Measurements from ENCODE around the gene FLOT2.

Gene FLOT2

DNA sequence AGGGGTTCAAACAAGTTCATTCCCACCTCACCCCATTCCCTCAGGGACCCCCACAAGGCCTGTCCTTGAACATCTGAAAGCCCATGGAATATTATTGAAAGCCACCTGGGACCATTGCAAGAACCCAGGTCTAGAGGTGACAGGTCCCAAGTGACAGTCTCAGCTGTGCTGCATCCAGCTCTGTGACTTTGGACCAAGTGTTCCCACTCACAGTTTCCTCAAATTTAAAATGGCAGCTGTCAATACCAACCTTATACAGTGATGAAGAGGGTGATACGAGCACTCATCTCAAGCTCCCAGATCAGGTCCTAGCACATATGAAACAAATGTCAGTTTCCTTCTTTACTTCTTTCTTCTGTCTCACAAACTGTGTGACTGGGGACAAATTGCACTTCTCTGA, 33.6 kb downstream of the FLOT2 start:
- ChIA-PET CTCF (interaction anchor here (0.6 to 1.1 kb wide), 2 partner anchors 20 to 100 kb away, joined by 3 read pairs; no protein-coding TSS in a partner anchor), POLR2A (no interaction called here)
- H3K4me3 ChIP-seq (ENCODE audit: low read depth, low read length), result no peak overlapping the region
- DNase-seq (ENCODE audit: low read depth, low spot score), result no peak
- TF ChIP-seq, protein P1, sequence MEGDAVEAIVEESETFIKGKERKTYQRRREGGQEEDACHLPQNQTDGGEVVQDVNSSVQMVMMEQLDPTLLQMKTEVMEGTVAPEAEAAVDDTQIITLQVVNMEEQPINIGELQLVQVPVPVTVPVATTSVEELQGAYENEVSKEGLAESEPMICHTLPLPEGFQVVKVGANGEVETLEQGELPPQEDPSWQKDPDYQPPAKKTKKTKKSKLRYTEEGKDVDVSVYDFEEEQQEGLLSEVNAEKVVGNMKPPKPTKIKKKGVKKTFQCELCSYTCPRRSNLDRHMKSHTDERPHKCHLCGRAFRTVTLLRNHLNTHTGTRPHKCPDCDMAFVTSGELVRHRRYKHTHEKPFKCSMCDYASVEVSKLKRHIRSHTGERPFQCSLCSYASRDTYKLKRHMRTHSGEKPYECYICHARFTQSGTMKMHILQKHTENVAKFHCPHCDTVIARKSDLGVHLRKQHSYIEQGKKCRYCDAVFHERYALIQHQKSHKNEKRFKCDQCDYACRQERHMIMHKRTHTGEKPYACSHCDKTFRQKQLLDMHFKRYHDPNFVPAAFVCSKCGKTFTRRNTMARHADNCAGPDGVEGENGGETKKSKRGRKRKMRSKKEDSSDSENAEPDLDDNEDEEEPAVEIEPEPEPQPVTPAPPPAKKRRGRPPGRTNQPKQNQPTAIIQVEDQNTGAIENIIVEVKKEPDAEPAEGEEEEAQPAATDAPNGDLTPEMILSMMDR (IDR thresholded peaks at IDR 0.05; ENCODE audit: insufficient read depth, low read length, missing control alignments), result no peak

DNA sequence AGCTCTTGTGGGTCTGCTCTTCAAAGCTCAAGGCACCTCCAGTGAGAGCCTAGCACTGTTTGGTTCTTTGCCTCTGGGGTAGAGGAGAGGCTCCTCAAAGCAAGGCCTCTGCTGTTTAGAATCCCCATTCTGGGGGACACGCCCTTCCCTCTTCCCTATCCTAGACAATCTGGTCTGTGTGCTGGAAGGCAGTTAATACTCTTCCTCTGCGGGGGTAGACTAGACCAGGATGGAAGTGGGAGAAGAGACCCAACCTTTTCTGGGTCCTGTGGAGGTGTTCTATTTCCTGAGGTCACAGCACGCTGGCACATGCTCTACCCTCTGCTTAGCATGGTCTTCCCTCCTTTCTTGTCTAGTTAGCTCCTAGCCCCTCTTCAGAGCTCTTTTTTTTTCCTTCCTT, 35.0 kb downstream of the FLOT2 start:
- ChIA-PET POLR2A (no interaction called here), CTCF (interaction anchor here (1.9 kb wide), 1 partner anchor 99 kb away, joined by 7 read pairs; no protein-coding TSS in a partner anchor)
- no peak for DNase-seq (ENCODE audit: low read depth, low spot score)
- H3K4me3 ChIP-seq (ENCODE audit: low read depth, low read length), result no peak overlapping the region
- TF ChIP-seq, protein P1 (IDR thresholded peaks at IDR 0.05; ENCODE audit: insufficient read depth, low read length, missing control alignments), result no peak

DNA sequence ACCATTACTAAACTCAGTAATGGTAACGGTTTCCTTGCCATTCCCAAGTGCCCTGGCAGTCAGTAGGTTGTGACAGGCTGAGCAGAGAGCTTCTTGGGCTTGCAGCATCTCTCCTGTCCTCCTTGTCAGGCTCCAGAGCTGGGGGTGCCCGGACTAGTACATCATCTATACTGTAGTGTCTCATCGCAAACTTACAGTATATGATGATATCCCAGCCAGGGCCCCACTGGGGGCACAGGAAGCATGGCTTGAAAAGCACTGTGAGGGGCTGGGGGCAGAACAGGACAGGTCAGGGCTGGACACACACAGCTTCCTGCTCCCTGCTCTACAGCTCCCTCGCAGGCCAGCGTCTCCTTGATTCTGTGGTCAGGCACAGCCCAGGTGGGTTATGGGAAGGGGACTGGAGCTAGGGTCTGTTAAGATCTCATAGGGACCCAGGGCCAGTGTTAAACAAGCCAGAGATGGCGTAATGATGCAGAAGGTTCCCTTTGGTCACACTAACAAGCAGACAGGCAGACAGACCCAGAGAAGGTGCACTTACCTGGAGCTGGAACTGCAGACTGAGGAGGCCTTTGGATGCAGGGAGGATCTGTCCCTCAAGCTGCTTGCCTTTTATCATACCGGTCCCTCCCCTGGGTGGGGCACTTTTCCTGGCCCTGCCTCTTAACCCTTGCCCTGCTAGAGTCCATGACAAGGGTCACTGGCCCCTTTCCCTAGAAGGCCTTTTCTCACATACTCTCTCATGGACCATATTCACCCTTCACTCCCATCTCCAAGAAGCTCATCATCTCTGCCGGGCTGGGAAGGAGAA, 35.9 kb downstream of the FLOT2 start:
- H3K4me3 ChIP-seq (ENCODE audit: low read depth, low read length), result no peak overlapping the region
- POLR2A ChIA-PET, result no interaction called here
- TF ChIP-seq, protein P1 (IDR thresholded peaks at IDR 0.05; ENCODE audit: insufficient read depth, low read length, missing control alignments), result no peak
- DNase-seq (ENCODE audit: low read depth, low spot score), result no peak
- CTCF ChIA-PET, result interaction anchor here (1.4 to 1.9 kb wide), 3 partner anchors 8 to 98 kb away, joined by 3 to 7 read pairs (median 3); no protein-coding TSS in a partner anchor

DNA sequence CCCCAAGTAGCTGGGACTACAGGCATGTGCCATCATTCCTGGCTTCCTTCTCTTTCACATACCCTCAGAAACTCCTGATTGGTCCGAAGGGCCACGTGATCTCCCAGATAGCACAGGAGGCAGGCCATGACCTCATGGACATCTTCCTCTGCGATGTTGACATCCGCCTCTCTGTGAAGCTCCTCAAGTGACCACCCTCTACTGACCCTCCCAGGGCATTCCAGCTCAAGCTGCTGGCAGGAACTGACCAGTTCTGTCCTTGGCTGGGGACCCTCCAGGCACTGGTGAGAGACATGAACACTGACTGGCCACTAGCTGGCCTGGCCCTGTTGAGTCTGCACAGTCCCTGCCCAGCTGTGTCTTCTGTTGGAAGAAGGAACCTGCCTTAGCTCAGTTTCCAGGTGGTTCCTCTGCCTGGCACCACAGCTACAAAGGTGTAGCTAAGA, 37.1 kb downstream of the FLOT2 start:
- CTCF ChIA-PET, result interaction anchor here (1.4 kb wide), 1 partner anchor 9 kb away, joined by 3 read pairs; no protein-coding TSS in a partner anchor
- H3K4me3 ChIP-seq (ENCODE audit: low read depth, low read length), result no peak overlapping the region
- TF ChIP-seq, protein P1 (IDR thresholded peaks at IDR 0.05; ENCODE audit: insufficient read depth, low read length, missing control alignments), result no peak
- POLR2A ChIA-PET, result no interaction called here
- DNase-seq (ENCODE audit: low read depth, low spot score), result no peak

DNA sequence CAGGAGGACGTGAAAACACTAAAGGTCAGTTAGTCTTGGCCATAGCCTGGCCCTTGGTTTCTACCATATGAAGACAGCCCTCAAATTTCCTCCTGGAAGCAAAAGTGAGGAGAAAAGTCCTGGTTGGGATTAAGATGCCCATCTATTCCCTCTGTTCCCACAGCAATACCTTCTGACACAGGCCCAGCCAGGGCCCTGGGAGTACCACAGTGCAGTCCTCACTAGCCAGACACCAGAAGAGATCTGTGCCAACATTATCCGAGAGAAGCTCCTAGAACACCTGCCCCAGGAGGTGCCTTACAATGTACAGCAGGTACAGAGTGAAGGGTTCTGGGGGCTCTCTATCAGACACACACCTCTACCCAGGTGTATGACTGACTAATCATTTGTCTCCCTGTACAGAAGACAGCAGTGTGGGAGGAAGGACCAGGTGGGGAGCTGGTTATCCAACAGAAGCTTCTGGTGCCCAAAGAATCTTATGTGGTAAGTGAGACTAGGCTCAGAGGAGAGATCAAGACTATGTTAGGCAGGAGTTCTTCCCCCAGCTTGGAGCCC, 38.7 kb downstream of the FLOT2 start:
- TF ChIP-seq, protein P1 (IDR thresholded peaks at IDR 0.05; ENCODE audit: insufficient read depth, low read length, missing control alignments), result no peak
- DNase-seq (ENCODE audit: low read depth, low spot score), result no peak
- CTCF ChIA-PET, result interaction anchor here (1.2 to 1.4 kb wide), 2 partner anchors 10 to 31 kb away, joined by 3 to 7 read pairs; no protein-coding TSS in a partner anchor
- H3K4me3 ChIP-seq (ENCODE audit: low read depth, low read length), result no peak overlapping the region
- POLR2A ChIA-PET, result no interaction called here
